ENCODE measurements around the gene MYLIP.

MYLIP gene

DNA sequence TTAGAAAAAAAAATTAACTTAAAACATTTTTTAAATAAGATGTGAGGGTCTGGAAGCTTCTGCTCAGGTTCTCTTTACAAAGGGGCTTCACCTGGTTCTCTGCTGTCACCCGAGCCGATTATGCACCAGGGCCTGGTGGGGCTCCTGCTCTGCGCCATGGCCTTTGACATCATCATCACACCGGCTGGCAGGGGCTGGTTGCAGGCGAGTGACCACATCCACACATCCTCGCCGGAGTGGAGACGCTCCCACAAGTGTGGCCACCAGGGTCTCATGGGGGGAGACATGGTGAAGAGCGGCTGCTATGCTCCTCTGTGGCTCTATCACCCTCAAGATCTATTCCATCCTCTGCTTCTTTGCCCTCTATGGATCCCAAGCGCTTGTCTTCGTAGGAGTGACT is 31.9 kb downstream of the MYLIP start:
- Histone ChIP-seq H3K4me3 (ENCODE audit: low read length) (no peak overlapping the region), H3K27me3 (replicated peaks; ENCODE audit: insufficient read depth, low read length) (no peaks in the 10 kb centered on the region), H3F3A (ENCODE audit: insufficient read depth, low read length) (no peaks in the 10 kb centered on the region), H4K20me1 (ENCODE audit: insufficient read depth, low read length) (no peaks in the 10 kb centered on the region), H3K4me2 (ENCODE audit: low read depth, low read length) (no peak overlapping the region), H3K9ac (ENCODE audit: low read length) (no peak overlapping the region), H3K36me3 (replicated peaks; ENCODE audit: insufficient read depth, low read length) (no peaks in the 10 kb centered on the region), H3K9me2 (replicated peaks; ENCODE audit: insufficient read depth, low read length) (no peaks in the 10 kb centered on the region), H2AFZ (ENCODE audit: low read length) (no peak overlapping the region), H3K9me3 (replicated peaks; ENCODE audit: insufficient read depth, low read length) (0 out of 2 replicates have a peak, but pooled peaks cover 2% of the 10 kb centered on the region), H3K27ac (ENCODE audit: low read length) (no peak overlapping the region), H3K4me1 (ENCODE audit: low read length) (no peaks in the 10 kb centered on the region), H3K79me2 (ENCODE audit: low read length) (no peaks in the 10 kb centered on the region)
- no peak for DNase-seq
- TF ChIP-seq EZH2phosphoT487 (IDR thresholded peaks at IDR 0.05; ENCODE audit: low read length) (no peak), EZH2 (optimal IDR thresholded peaks at IDR 0.05; ENCODE audit: low read depth, low read length) (no peak)
- TF ChIP-seq, protein P1, sequence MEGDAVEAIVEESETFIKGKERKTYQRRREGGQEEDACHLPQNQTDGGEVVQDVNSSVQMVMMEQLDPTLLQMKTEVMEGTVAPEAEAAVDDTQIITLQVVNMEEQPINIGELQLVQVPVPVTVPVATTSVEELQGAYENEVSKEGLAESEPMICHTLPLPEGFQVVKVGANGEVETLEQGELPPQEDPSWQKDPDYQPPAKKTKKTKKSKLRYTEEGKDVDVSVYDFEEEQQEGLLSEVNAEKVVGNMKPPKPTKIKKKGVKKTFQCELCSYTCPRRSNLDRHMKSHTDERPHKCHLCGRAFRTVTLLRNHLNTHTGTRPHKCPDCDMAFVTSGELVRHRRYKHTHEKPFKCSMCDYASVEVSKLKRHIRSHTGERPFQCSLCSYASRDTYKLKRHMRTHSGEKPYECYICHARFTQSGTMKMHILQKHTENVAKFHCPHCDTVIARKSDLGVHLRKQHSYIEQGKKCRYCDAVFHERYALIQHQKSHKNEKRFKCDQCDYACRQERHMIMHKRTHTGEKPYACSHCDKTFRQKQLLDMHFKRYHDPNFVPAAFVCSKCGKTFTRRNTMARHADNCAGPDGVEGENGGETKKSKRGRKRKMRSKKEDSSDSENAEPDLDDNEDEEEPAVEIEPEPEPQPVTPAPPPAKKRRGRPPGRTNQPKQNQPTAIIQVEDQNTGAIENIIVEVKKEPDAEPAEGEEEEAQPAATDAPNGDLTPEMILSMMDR (IDR thresholded peaks at IDR 0.05; ENCODE audit: low read length): no peak

DNA sequence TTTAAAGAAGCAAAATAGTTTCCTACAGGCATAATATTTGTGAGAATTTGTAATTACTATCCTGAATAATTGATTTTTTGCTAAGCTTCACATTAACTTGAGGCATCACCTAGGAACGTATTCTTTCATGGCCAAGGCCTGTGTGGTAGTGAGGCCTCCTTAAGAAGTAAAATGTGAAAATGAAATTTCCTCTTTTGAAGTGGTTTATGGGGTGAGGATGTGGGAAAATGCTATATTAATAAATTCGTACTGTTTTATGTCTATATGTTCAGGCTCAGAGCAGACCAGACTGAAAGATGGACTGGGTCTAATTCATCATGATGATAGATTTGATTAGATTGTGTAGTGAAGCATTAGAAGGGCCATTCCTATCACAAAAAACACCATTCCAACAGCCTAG is 33.1 kb downstream of the MYLIP start:
- H3K9me2 ChIP-seq (replicated peaks; ENCODE audit: insufficient read depth, low read length): no peaks in the 10 kb centered on the region
- no peak overlapping the region for H3K4me2 ChIP-seq (ENCODE audit: low read depth, low read length)
- H2AFZ ChIP-seq (ENCODE audit: low read length): no peak overlapping the region
- no peak for DNase-seq
- H3K9ac ChIP-seq (ENCODE audit: low read length): no peak overlapping the region
- no peaks in the 10 kb centered on the region for H3K36me3 ChIP-seq (replicated peaks; ENCODE audit: insufficient read depth, low read length)
- H3K79me2 ChIP-seq (ENCODE audit: low read length): no peaks in the 10 kb centered on the region
- H3K9me3 ChIP-seq (replicated peaks; ENCODE audit: insufficient read depth, low read length): no peaks in the 10 kb centered on the region
- no peaks in the 10 kb centered on the region for H3F3A ChIP-seq (ENCODE audit: insufficient read depth, low read length)
- H4K20me1 ChIP-seq (ENCODE audit: insufficient read depth, low read length): no peaks in the 10 kb centered on the region
- H3K27me3 ChIP-seq (replicated peaks; ENCODE audit: insufficient read depth, low read length): no peaks in the 10 kb centered on the region
- TF ChIP-seq EZH2phosphoT487 (IDR thresholded peaks at IDR 0.05; ENCODE audit: low read length): no peak
- H3K4me3 ChIP-seq (ENCODE audit: low read length): no peak overlapping the region
- H3K4me1 ChIP-seq (ENCODE audit: low read length): no peaks in the 10 kb centered on the region
- no peak overlapping the region for H3K27ac ChIP-seq (ENCODE audit: low read length)

DNA sequence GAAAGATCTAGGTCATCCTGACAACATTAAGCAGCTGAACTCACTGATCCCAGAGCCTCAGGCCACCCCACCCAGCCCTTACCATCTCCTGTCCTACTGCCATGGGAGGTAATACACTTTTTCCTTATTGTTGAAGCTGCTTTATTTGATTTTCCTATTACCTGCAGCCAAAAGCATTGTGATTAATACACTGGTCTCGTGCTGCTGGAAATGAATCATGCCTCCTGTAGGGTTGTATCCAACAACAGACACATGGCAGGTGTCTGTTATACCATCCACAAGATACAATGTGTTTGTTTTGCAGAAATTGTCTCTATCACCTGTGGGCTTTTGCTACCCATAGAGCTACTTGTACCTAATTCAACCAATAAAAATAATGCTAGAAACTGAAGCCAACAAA is 34.2 kb downstream of the MYLIP start:
- Histone ChIP-seq H3K9me2 (replicated peaks; ENCODE audit: insufficient read depth, low read length) (no peaks in the 10 kb centered on the region), H3K27ac (ENCODE audit: low read length) (no peak overlapping the region), H3K4me3 (ENCODE audit: low read length) (no peak overlapping the region), H3K36me3 (replicated peaks; ENCODE audit: insufficient read depth, low read length) (no peaks in the 10 kb centered on the region), H3K4me1 (ENCODE audit: low read length) (0 out of 2 replicates have a peak, but pooled peaks cover 2% of the 10 kb centered on the region), H3K4me2 (ENCODE audit: low read depth, low read length) (no peak overlapping the region), H3K9me3 (replicated peaks; ENCODE audit: insufficient read depth, low read length) (no peaks in the 10 kb centered on the region), H3K79me2 (ENCODE audit: low read length) (no peaks in the 10 kb centered on the region), H3K27me3 (replicated peaks; ENCODE audit: insufficient read depth, low read length) (no peaks in the 10 kb centered on the region), H3F3A (ENCODE audit: insufficient read depth, low read length) (no peaks in the 10 kb centered on the region), H4K20me1 (ENCODE audit: insufficient read depth, low read length) (no peaks in the 10 kb centered on the region), H3K9ac (ENCODE audit: low read length) (no peak overlapping the region), H2AFZ (ENCODE audit: low read length) (no peak overlapping the region)
- TF ChIP-seq EZH2phosphoT487 (IDR thresholded peaks at IDR 0.05; ENCODE audit: low read length): no peak
- TF ChIP-seq, protein P1 (IDR thresholded peaks at IDR 0.05; ENCODE audit: low read length): no peak
- no peak for TF ChIP-seq EZH2 (optimal IDR thresholded peaks at IDR 0.05; ENCODE audit: low read depth, low read length)
- DNase-seq: no peak

DNA sequence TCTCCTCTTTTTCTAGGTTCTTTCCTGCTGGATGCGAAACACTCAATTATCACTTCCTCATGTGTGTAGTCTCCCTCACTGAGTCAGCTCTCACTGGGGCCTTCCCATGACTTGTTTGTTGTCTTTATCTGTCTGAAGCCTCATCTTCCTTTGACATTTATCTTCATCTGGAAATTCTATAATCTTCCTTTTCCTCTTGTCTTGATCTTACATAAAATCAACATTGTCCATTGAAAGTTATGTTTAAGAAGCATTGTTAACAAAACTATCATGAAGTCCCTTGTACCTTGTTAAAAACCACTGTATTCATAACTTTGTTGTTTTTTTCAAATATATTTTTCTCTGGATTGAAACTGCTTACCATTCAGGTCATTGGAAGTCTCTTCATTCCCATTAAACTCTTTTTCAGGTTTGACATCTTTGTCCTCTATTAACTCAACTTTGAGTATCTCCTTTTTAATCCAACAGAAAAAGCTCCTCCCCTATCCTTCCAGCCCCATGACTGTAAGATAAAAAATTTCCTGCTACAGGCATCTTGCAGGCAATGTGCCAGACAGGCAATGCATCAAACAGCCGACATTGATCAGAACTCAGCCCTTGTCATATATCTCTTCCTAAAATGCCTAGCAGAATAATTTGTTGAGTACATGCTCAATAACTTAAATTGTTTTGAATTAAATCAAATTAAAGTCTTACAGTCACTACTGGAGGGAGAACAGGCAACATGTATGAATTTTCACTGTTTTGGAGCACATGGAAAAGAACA is 34.8 kb downstream of the MYLIP start:
- no peaks in the 10 kb centered on the region for H4K20me1 ChIP-seq (ENCODE audit: insufficient read depth, low read length)
- no peaks in the 10 kb centered on the region for H3F3A ChIP-seq (ENCODE audit: insufficient read depth, low read length)
- H3K36me3 ChIP-seq (replicated peaks; ENCODE audit: insufficient read depth, low read length): no peaks in the 10 kb centered on the region
- H2AFZ ChIP-seq (ENCODE audit: low read length): no peak overlapping the region
- DNase-seq: no peak
- H3K9me3 ChIP-seq (replicated peaks; ENCODE audit: insufficient read depth, low read length): no peaks in the 10 kb centered on the region
- TF ChIP-seq EZH2 (optimal IDR thresholded peaks at IDR 0.05; ENCODE audit: low read depth, low read length) (no peak), EZH2phosphoT487 (IDR thresholded peaks at IDR 0.05; ENCODE audit: low read length) (no peak)
- TF ChIP-seq, protein P1 (IDR thresholded peaks at IDR 0.05; ENCODE audit: low read length): no peak
- no peaks in the 10 kb centered on the region for H3K79me2 ChIP-seq (ENCODE audit: low read length)
- no peaks in the 10 kb centered on the region for H3K9me2 ChIP-seq (replicated peaks; ENCODE audit: insufficient read depth, low read length)
- H3K4me2 ChIP-seq (ENCODE audit: low read depth, low read length): no peak overlapping the region
- no peak overlapping the region for H3K9ac ChIP-seq (ENCODE audit: low read length)
- no peaks in the 10 kb centered on the region for H3K27me3 ChIP-seq (replicated peaks; ENCODE audit: insufficient read depth, low read length)
- no peak overlapping the region for H3K27ac ChIP-seq (ENCODE audit: low read length)
- 0 out of 2 replicates have a peak, but pooled peaks cover 6% of the 10 kb centered on the region for H3K4me1 ChIP-seq (ENCODE audit: low read length)
- H3K4me3 ChIP-seq (ENCODE audit: low read length): no peak overlapping the region

All from MM.1S (cell line).